Endothelial cell of umbilical vein (primary cell): ENCODE data around the gene CLIP3.

ENCODE experiments used
- EZH2 ChIP-seq: IDR thresholded peaks from 2 replicates; pipeline ENCODE4 v1.6.1; 2012; ENCODE audit warnings: borderline replicate concordance, low read depth, mild to moderate bottlenecking, moderate library complexity, low read length, inconsistent platforms; ENCODE audit not compliant: severe bottlenecking
- GATA2 ChIP-seq: IDR thresholded peaks from 2 replicates; pipeline ENCODE4 v1.7.0; 2011; ENCODE audit warnings: low read depth, mild to moderate bottlenecking, moderate library complexity, mixed read lengths, low read length; ENCODE audit not compliant: insufficient read length, insufficient read depth
- MYC ChIP-seq: IDR thresholded peaks from one replicate; pipeline ENCODE4 v1.6.1; 2011; ENCODE audit warnings: mild to moderate bottlenecking, low read depth, low read length
- POLR2A ChIP-seq: IDR thresholded peaks from 2 replicates; pipeline ENCODE4 v1.6.1; 2012; ENCODE audit warnings: low read depth, mild to moderate bottlenecking, control low read depth, low read length
- POLR2AphosphoS5 ChIP-seq: IDR thresholded peaks from 2 replicates; pipeline ENCODE4 v1.6.1; 2012; ENCODE audit warnings: low read depth, mild to moderate bottlenecking, control low read depth, low read length, moderate library complexity; ENCODE audit not compliant: insufficient read depth
- TF ChIP-seq, protein P1 (sequence below), 2 donors: IDR thresholded peaks; 1 replicate in 1 of 2; 2 replicates in 1 of 2; pipeline ENCODE4 v1.5.1; 2011; ENCODE audit warnings: low read length in 2 of 2, mild to moderate bottlenecking in 2 of 2, moderate library complexity in 2 of 2, control low read depth in 1 of 2, inconsistent platforms in 1 of 2, low read depth in 1 of 2; ENCODE audit not compliant: insufficient read depth in 1 of 2; ENCODE audit errors: extremely low read depth in 1 of 2

DNA sequence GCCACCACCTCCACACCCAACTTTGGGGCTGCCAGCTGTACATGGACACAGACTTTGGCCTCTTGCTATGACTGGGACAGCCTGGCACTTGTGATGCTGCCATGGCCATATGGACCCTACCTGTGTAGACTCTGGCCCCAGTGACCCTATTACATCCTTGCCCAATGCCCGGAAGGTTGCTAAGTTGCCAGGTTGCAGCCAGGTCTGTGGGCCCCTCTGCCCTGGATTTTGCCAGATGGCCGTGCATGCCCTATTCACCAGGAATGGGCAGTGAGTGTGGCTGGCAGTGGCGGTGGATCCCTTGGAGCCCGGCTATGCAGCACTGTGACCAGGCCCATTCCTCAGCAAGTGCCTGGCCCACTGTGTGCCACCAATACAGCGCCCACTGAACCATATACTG is 46.6 kb downstream of the CLIP3 start:
- TF ChIP-seq, protein P1, sequence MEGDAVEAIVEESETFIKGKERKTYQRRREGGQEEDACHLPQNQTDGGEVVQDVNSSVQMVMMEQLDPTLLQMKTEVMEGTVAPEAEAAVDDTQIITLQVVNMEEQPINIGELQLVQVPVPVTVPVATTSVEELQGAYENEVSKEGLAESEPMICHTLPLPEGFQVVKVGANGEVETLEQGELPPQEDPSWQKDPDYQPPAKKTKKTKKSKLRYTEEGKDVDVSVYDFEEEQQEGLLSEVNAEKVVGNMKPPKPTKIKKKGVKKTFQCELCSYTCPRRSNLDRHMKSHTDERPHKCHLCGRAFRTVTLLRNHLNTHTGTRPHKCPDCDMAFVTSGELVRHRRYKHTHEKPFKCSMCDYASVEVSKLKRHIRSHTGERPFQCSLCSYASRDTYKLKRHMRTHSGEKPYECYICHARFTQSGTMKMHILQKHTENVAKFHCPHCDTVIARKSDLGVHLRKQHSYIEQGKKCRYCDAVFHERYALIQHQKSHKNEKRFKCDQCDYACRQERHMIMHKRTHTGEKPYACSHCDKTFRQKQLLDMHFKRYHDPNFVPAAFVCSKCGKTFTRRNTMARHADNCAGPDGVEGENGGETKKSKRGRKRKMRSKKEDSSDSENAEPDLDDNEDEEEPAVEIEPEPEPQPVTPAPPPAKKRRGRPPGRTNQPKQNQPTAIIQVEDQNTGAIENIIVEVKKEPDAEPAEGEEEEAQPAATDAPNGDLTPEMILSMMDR (IDR thresholded peaks at IDR 0.05; ENCODE audit: extremely low read depth in 1 of 2, insufficient read depth in 1 of 2, low read depth in 1 of 2, low read length in 2 of 2) = no peak
- TF ChIP-seq MYC (no peak), POLR2AphosphoS5 (no peak), EZH2 (no peak), POLR2A (no peak), GATA2 (no peak)
